ENCODE data around the gene IL1RAP. TPM values are rescaled to one million over a fixed set of nuclear protein-coding genes. Genes with fewer than 3 reads are reported as not detected.

Gene IL1RAP
- total and polyA plus RNA-seq, 2 experiments from 2014 or later = 3.6 to 5.0 TPM

DNA sequence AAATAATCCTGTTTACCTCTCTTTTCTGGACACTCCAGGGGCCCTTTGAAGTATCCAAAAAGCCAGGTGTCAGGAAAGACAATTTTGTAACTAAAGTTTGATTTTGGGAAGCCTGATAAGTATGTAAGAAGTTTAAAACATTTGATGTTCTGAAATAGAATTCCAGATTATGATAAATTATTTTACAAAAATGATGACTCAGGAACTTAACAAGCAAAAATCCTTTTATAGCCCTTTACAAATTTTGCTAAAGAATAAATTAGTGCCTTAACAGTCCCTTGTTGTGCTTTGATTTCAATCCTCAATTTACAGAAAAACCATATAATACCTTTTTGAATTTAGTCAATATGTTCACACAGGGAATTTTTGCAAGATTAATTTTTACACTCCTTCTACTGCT is 38.1 kb downstream of the IL1RAP start (continued):
- TF ChIP-seq, protein P1, sequence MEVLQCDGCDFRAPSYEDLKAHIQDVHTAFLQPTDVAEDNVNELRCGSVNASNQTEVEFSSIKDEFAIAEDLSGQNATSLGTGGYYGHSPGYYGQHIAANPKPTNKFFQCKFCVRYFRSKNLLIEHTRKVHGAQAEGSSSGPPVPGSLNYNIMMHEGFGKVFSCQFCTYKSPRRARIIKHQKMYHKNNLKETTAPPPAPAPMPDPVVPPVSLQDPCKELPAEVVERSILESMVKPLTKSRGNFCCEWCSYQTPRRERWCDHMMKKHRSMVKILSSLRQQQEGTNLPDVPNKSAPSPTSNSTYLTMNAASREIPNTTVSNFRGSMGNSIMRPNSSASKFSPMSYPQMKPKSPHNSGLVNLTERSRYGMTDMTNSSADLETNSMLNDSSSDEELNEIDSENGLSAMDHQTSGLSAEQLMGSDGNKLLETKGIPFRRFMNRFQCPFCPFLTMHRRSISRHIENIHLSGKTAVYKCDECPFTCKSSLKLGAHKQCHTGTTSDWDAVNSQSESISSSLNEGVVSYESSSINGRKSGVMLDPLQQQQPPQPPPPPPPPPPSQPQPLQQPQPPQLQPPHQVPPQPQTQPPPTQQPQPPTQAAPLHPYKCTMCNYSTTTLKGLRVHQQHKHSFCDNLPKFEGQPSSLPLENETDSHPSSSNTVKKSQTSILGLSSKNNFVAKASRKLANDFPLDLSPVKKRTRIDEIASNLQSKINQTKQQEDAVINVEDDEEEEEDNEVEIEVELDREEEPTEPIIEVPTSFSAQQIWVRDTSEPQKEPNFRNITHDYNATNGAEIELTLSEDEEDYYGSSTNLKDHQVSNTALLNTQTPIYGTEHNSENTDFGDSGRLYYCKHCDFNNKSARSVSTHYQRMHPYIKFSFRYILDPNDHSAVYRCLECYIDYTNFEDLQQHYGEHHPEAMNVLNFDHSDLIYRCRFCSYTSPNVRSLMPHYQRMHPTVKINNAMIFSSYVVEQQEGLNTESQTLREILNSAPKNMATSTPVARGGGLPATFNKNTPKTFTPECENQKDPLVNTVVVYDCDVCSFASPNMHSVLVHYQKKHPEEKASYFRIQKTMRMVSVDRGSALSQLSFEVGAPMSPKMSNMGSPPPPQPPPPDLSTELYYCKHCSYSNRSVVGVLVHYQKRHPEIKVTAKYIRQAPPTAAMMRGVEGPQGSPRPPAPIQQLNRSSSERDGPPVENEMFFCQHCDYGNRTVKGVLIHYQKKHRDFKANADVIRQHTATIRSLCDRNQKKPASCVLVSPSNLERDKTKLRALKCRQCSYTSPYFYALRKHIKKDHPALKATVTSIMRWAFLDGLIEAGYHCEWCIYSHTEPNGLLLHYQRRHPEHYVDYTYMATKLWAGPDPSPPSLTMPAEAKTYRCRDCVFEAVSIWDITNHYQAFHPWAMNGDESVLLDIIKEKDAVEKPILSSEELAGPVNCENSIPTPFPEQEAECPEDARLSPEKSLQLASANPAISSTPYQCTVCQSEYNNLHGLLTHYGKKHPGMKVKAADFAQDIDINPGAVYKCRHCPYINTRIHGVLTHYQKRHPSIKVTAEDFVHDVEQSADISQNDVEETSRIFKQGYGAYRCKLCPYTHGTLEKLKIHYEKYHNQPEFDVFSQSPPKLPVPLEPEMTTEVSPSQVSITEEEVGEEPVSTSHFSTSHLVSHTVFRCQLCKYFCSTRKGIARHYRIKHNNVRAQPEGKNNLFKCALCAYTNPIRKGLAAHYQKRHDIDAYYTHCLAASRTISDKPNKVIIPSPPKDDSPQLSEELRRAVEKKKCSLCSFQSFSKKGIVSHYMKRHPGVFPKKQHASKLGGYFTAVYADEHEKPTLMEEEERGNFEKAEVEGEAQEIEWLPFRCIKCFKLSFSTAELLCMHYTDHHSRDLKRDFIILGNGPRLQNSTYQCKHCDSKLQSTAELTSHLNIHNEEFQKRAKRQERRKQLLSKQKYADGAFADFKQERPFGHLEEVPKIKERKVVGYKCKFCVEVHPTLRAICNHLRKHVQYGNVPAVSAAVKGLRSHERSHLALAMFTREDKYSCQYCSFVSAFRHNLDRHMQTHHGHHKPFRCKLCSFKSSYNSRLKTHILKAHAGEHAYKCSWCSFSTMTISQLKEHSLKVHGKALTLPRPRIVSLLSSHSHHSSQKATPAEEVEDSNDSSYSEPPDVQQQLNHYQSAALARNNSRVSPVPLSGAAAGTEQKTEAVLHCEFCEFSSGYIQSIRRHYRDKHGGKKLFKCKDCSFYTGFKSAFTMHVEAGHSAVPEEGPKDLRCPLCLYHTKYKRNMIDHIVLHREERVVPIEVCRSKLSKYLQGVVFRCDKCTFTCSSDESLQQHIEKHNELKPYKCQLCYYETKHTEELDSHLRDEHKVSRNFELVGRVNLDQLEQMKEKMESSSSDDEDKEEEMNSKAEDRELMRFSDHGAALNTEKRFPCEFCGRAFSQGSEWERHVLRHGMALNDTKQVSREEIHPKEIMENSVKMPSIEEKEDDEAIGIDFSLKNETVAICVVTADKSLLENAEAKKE (CRISPR knock-in tag; IDR thresholded peaks at IDR 0.05) = no peak
- TF ChIP-seq ZNF114 (CRISPR knock-in tag; IDR thresholded peaks at IDR 0.05) (no peak), ETS1 (IDR thresholded peaks at IDR 0.05) (no peak)

- peak overlapping the region; percentile 98 for H3K27ac Mint-ChIP-seq
- peaks cover 20% of the 10 kb centered on the region for H3K9me3 Mint-ChIP-seq
- peak; percentile 93 for ATAC-seq
- peaks cover 8% of the 10 kb centered on the region for H3K27me3 Mint-ChIP-seq (ENCODE audit: insufficient read depth, low read depth, poor library complexity)
- Histone ChIP-seq H4K20me1 (replicated peaks; ENCODE audit: insufficient read depth) (no peaks in the 10 kb centered on the region), H3K36me3 (ENCODE audit: insufficient read depth) (peaks cover 7% of the 10 kb centered on the region; the same call in 1 of the 2 replicates), H3K27ac (ENCODE audit: low read depth) (peak overlapping the region; percentile 50), H3K79me2 (replicated peaks; ENCODE audit: insufficient read depth) (no peaks in the 10 kb centered on the region), H3K4me3 (no peak overlapping the region; the same call in 1 of the 2 replicates), H3K4me1 (ENCODE audit: insufficient read depth) (peaks cover 17% of the 10 kb centered on the region), H2AFZ (no peak overlapping the region), H3K9me2 (ENCODE audit: insufficient read depth) (no peaks in the 10 kb centered on the region), H3K27me3 (ENCODE audit: insufficient read depth) (no peaks in the 10 kb centered on the region), H3F3A (replicated peaks; ENCODE audit: low read depth) (no peaks in the 10 kb centered on the region), H3K4me2 (peak overlapping the region; percentile 3; the same call in 1 of the 2 replicates)
- DNase-seq (ENCODE audit: low spot score) = peak; percentile 90
- peaks cover 29% of the 10 kb centered on the region for H3K4me1 Mint-ChIP-seq
- H3K36me3 Mint-ChIP-seq (ENCODE audit: low read depth) = peaks cover 35% of the 10 kb centered on the region
- peak overlapping the region; percentile 75 for H3K4me3 Mint-ChIP-seq
- TF ChIP-seq JUNB (IDR thresholded peaks at IDR 0.05; ENCODE audit: unreplicated experiment) = no peak
- no peak for TF ChIP-seq EZH2phosphoT487 (IDR thresholded peaks at IDR 0.05; ENCODE audit: unreplicated experiment)
- TF ChIP-seq, protein P1 (CRISPR knock-in tag; IDR thresholded peaks at IDR 0.05) = peak; percentile 68; the same call in 1 of the 2 replicates
- TF ChIP-seq NANOG (IDR thresholded peaks at IDR 0.05; ENCODE audit: borderline replicate concordance) = peak; percentile 70; the same call in 1 of the 2 replicates
- TF ChIP-seq ZNF331 (CRISPR knock-in tag; IDR thresholded peaks at IDR 0.05; ENCODE audit: low read depth) = no peak
Measured at GRCh38 chr3:190552969-190553759, 39.3 kb downstream of the IL1RAP start.
